Astrocyte (in vitro differentiated cells and primary cell): ENCODE results near the gene ENDOV. TPM values are rescaled to one million over a fixed set of nuclear protein-coding genes. Genes with fewer than 3 reads are reported as not detected.

Experiments
- DNase-seq: peaks from one replicate; pipeline ENCODE4 v3.0.0-alpha.2; 2010; ENCODE audit warnings: low read depth
- FAIRE-seq: peaks from 2 replicates; lab custom pipeline; 2011; peaks lifted over from hg19 to GRCh38; lab: Jason Lieb, UNC
- H2AFZ ChIP-seq: 2 replicates; pipeline ENCODE4 v1.6.0; 2012; ENCODE audit warnings: low read depth, low read length, inconsistent platforms
- H3K27ac ChIP-seq: 2 replicates; pipeline ENCODE4 v1.5.1; 2011; ENCODE audit warnings: low read depth, low read length, inconsistent platforms
- H3K27me3 ChIP-seq: 2 replicates; pipeline ENCODE4 v1.6.0; 2011; ENCODE audit warnings: low read length, inconsistent platforms; ENCODE audit not compliant: insufficient read depth
- H3K36me3 ChIP-seq: 2 replicates; pipeline ENCODE4 v1.5.1; 2011; ENCODE audit warnings: low read length, inconsistent platforms; ENCODE audit not compliant: insufficient read depth
- H3K4me1 ChIP-seq: 2 replicates; pipeline ENCODE4 v1.5.1; 2011; ENCODE audit warnings: low read length, inconsistent platforms; ENCODE audit not compliant: insufficient read depth
- H3K4me2 ChIP-seq: 2 replicates; pipeline ENCODE4 v1.6.0; 2012; ENCODE audit warnings: low read length, inconsistent platforms
- H3K4me3 ChIP-seq: 2 replicates; pipeline ENCODE4 v1.5.1; 2011; ENCODE audit warnings: low read depth, mild to moderate bottlenecking, low read length, inconsistent platforms; ENCODE audit not compliant: insufficient read depth
- H3K79me2 ChIP-seq: 2 replicates; pipeline ENCODE4 v1.6.0; 2012; ENCODE audit warnings: mild to moderate bottlenecking, low read length, inconsistent platforms; ENCODE audit not compliant: insufficient read depth
- H3K9ac ChIP-seq: 2 replicates; pipeline ENCODE4 v1.6.0; 2012; ENCODE audit warnings: mild to moderate bottlenecking, low read length, inconsistent platforms
- H3K9me3 ChIP-seq: 2 replicates; pipeline ENCODE4 v1.5.1; 2012; ENCODE audit warnings: low read depth, mild to moderate bottlenecking, low read length, inconsistent platforms; ENCODE audit not compliant: insufficient read depth
- H4K20me1 ChIP-seq: 2 replicates; pipeline ENCODE4 v1.6.0; 2012; ENCODE audit warnings: low read length, inconsistent platforms; ENCODE audit not compliant: insufficient read depth
- H3K27ac Mint-ChIP-seq: one replicate; pipeline ENCODE4 v1.8.0; 2021; ENCODE audit warnings: mild to moderate bottlenecking, mixed read lengths; ENCODE audit not compliant: unreplicated experiment
- H3K27me3 Mint-ChIP-seq: one replicate; pipeline ENCODE4 v1.8.0; 2021; ENCODE audit warnings: low read depth, mixed read lengths; ENCODE audit not compliant: unreplicated experiment
- H3K36me3 Mint-ChIP-seq: one replicate; pipeline ENCODE4 v1.8.0; 2021; ENCODE audit warnings: low read depth, mixed read lengths; ENCODE audit not compliant: unreplicated experiment
- H3K4me1 Mint-ChIP-seq: one replicate; pipeline ENCODE4 v1.8.0; 2021; ENCODE audit warnings: low read depth, mixed read lengths; ENCODE audit not compliant: unreplicated experiment
- H3K4me3 Mint-ChIP-seq: one replicate; pipeline ENCODE4 v1.8.0; 2021; ENCODE audit warnings: mild to moderate bottlenecking, moderate library complexity, mixed read lengths; ENCODE audit not compliant: unreplicated experiment
- H3K9me3 Mint-ChIP-seq: one replicate; pipeline ENCODE4 v1.8.0; 2021; ENCODE audit warnings: mild to moderate bottlenecking, mixed read lengths; ENCODE audit not compliant: unreplicated experiment
- EZH2 ChIP-seq: IDR thresholded peaks from 2 replicates; pipeline ENCODE4 v1.6.1; 2012; ENCODE audit warnings: mild to moderate bottlenecking, low read length, inconsistent platforms; ENCODE audit not compliant: insufficient read depth
- total RNA-seq: library from RNA; stranded (reverse); gene quantifications from 2 replicates; pipeline ENCODE4 v1.2.1, GENCODE V29; 2021
- TF ChIP-seq, protein P1 (sequence below): IDR thresholded peaks from 2 replicates; pipeline ENCODE4 v1.5.1; 2011; ENCODE audit warnings: low read depth, mild to moderate bottlenecking, inconsistent platforms, low read length, moderate library complexity; ENCODE audit not compliant: insufficient read depth

ENDOV gene
- total RNA-seq, 1 donor from 2014 or later: 20.7 TPM

DNA sequence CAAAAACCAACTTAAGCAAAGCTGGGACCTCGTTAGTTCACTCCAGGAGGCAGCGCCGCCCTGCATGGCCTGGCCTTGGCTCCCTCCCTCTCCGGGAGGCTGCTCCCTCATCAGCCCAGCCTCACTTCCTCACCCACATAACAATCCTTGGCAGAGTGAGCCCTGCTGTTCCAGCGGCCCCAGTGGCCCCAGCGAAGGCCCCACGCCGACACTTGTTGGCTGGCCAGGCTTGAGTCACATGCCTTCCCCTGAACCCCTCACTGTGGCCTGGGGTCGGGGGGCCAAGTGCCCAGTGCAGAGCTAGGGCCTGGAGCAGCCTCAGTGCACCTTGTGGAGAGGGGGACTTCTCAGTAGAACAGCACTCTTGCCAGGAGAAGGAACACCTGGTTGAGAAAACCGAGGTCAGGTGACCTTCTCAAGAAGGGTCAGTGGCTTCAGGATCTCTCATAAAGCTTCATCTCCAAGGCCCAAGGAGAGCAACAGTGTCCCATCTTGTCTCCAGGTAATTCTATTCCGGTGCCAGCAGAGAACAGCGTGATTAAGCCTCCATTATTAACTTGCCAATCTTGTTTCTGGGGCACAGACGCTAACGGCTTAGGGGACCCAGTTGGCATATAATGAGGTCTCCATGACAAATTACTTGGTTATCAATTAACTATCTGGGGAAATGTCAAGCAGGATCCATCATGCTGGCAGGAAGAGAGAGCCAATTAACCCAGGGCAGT, 26.8 kb downstream of the ENDOV start:
- Histone ChIP-seq H4K20me1 (no peaks in the 10 kb centered on the region), H3K36me3 (no peaks in the 10 kb centered on the region), H3K4me2 (no peak overlapping the region), H2AFZ (no peak overlapping the region), H3K9me3 (no peaks in the 10 kb centered on the region), H3K4me3 (no peak overlapping the region), H3K79me2 (no peaks in the 10 kb centered on the region), H3K27me3 (peaks cover 15% of the 10 kb centered on the region), H3K27ac (no peak overlapping the region), H3K9ac (no peak overlapping the region), H3K4me1 (no peaks in the 10 kb centered on the region)
- peaks cover 17% of the 10 kb centered on the region for H3K27me3 Mint-ChIP-seq
- FAIRE-seq (no peak), DNase-seq (no peak)
- peaks cover 1% of the 10 kb centered on the region for H3K4me1 Mint-ChIP-seq
- H3K36me3 Mint-ChIP-seq: peaks cover 6% of the 10 kb centered on the region
- no peak for TF ChIP-seq EZH2
- TF ChIP-seq, protein P1, sequence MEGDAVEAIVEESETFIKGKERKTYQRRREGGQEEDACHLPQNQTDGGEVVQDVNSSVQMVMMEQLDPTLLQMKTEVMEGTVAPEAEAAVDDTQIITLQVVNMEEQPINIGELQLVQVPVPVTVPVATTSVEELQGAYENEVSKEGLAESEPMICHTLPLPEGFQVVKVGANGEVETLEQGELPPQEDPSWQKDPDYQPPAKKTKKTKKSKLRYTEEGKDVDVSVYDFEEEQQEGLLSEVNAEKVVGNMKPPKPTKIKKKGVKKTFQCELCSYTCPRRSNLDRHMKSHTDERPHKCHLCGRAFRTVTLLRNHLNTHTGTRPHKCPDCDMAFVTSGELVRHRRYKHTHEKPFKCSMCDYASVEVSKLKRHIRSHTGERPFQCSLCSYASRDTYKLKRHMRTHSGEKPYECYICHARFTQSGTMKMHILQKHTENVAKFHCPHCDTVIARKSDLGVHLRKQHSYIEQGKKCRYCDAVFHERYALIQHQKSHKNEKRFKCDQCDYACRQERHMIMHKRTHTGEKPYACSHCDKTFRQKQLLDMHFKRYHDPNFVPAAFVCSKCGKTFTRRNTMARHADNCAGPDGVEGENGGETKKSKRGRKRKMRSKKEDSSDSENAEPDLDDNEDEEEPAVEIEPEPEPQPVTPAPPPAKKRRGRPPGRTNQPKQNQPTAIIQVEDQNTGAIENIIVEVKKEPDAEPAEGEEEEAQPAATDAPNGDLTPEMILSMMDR: no peak
- no peak overlapping the region for H3K4me3 Mint-ChIP-seq
- no peaks in the 10 kb centered on the region for H3K9me3 Mint-ChIP-seq
- no peak overlapping the region for H3K27ac Mint-ChIP-seq

GRCh38 chr17:80442323-80442659, 27.3 kb downstream of the ENDOV start:
- no peak overlapping the region for H3K27ac Mint-ChIP-seq
- no peak overlapping the region for H3K4me3 ChIP-seq
- no peak overlapping the region for H3K9ac ChIP-seq
- H3K9me3 Mint-ChIP-seq: no peaks in the 10 kb centered on the region
- H3K4me2 ChIP-seq: no peak overlapping the region
- peaks cover 2% of the 10 kb centered on the region for H3K36me3 Mint-ChIP-seq
- TF ChIP-seq EZH2: no peak
- TF ChIP-seq, protein P1: no peak
- DNase-seq: no peak
- H3K9me3 ChIP-seq: no peaks in the 10 kb centered on the region
- peaks cover 12% of the 10 kb centered on the region for H3K27me3 ChIP-seq
- H3K4me1 ChIP-seq: no peaks in the 10 kb centered on the region
- no peaks in the 10 kb centered on the region for H3K79me2 ChIP-seq
- H3K4me3 Mint-ChIP-seq: no peak overlapping the region
- no peak overlapping the region for H2AFZ ChIP-seq
- H3K27ac ChIP-seq: no peak overlapping the region
- H3K36me3 ChIP-seq: no peaks in the 10 kb centered on the region
- H4K20me1 ChIP-seq: no peaks in the 10 kb centered on the region
- no peak for FAIRE-seq
- peaks cover 13% of the 10 kb centered on the region for H3K27me3 Mint-ChIP-seq
- peaks cover 2% of the 10 kb centered on the region for H3K4me1 Mint-ChIP-seq

DNA sequence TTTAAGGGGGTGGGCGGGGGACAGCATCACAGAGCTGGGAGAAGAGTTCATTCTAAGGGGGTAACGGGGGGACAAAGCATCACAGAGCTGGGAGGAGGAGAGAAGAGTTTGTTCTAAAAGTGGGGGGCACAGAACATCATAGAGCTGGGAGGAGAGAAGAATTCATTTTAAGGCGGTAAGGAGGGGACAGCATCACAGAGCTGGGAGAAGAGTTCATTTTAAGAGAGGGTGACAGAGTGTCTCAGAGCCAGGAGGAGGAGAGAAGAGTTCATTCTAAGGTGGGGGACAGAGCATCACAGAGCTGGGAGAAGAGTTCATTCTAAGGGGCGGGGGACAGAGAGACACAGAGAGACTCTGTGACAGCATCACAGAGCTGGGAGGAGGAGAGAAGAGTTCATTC, 27.8 kb downstream of the ENDOV start:
- Mint-ChIP-seq H3K9me3 (no peaks in the 10 kb centered on the region), H3K4me3 (no peak overlapping the region), H3K27ac (no peak overlapping the region), H3K27me3 (peaks cover 13% of the 10 kb centered on the region), H3K4me1 (peaks cover 2% of the 10 kb centered on the region), H3K36me3 (peaks cover 2% of the 10 kb centered on the region)
- Histone ChIP-seq H3K4me3 (no peak overlapping the region), H4K20me1 (no peaks in the 10 kb centered on the region), H3K9ac (no peak overlapping the region), H3K27me3 (peaks cover 12% of the 10 kb centered on the region), H2AFZ (no peak overlapping the region), H3K36me3 (no peaks in the 10 kb centered on the region), H3K4me1 (no peaks in the 10 kb centered on the region), H3K79me2 (no peaks in the 10 kb centered on the region), H3K9me3 (no peaks in the 10 kb centered on the region), H3K27ac (no peak overlapping the region), H3K4me2 (no peak overlapping the region)
- DNase-seq: no peak
- TF ChIP-seq, protein P1: no peak
- no peak for TF ChIP-seq EZH2
- no peak for FAIRE-seq
